TTC549 (cell line): ENCODE data around the gene UBE2V1.
"Not testable (repeated sequence)": the region's sequence is repeated elsewhere in the genome, so short reads cannot be mapped to it uniquely, and the experiment has no call there.

Experiments used
- FAIRE-seq: peaks from 2 replicates; lab custom pipeline; 2012; peaks lifted over from hg19 to GRCh38; lab: Jason Lieb, UNC

UBE2V1 gene

GRCh38 chr20:50137702-50138101, 24.8 kb upstream of the UBE2V1 start:
- not testable (repeated sequence) for FAIRE-seq

GRCh38 chr20:50136822-50137599, 24.1 kb upstream of the UBE2V1 start:
- no peak for FAIRE-seq

- not testable (repeated sequence) for FAIRE-seq
These were observed 22.2 kb upstream of the UBE2V1 start for GRCh38 chr20:50135157-50135556.

GRCh38 chr20:50133474-50134217, 20.7 kb upstream of the UBE2V1 start:
- no peak for FAIRE-seq

GRCh38 chr20:50133041-50133440, 20.1 kb upstream of the UBE2V1 start:
- no peak for FAIRE-seq

- no peak for FAIRE-seq
These were observed 18.0 kb upstream of the UBE2V1 start for GRCh38 chr20:50130995-50131394.

- no peak for FAIRE-seq
These were observed 17.4 kb upstream of the UBE2V1 start for GRCh38 chr20:50130356-50130723.

- no peak for FAIRE-seq
These were observed 16.9 kb upstream of the UBE2V1 start for GRCh38 chr20:50129662-50130355.

- no peak for FAIRE-seq
These were observed 15.6 kb upstream of the UBE2V1 start for GRCh38 chr20:50128520-50128905.

- no peak for FAIRE-seq
These were observed 14.9 kb upstream of the UBE2V1 start for GRCh38 chr20:50127587-50128519.

GRCh38 chr20:50126662-50127061, 13.7 kb upstream of the UBE2V1 start:
- no peak for FAIRE-seq

GRCh38 chr20:50125279-50125678, 12.3 kb upstream of the UBE2V1 start:
- FAIRE-seq, result no peak

- no peak for FAIRE-seq
These were observed 11.5 kb upstream of the UBE2V1 start for GRCh38 chr20:50124496-50124895.

- FAIRE-seq, result no peak
These were observed 10.5 kb upstream of the UBE2V1 start for GRCh38 chr20:50123418-50123817.

- FAIRE-seq, result no peak
These were observed 9.8 kb upstream of the UBE2V1 start for GRCh38 chr20:50122763-50123162.

- no peak for FAIRE-seq
These were observed 8.9 kb upstream of the UBE2V1 start for GRCh38 chr20:50121858-50122271.

- FAIRE-seq, result no peak
These were observed 8.2 kb upstream of the UBE2V1 start for GRCh38 chr20:50120935-50121693.

- FAIRE-seq, result no peak
These were observed 5.3 kb upstream of the UBE2V1 start for GRCh38 chr20:50118203-50118602.

GRCh38 chr20:50116368-50116999, 3.5 kb upstream of the UBE2V1 start:
- FAIRE-seq, result no peak

- FAIRE-seq, result peak; percentile 73
These were observed 2.8 kb upstream of the UBE2V1 start for GRCh38 chr20:50115591-50116367.
